Left renal pelvis (tissue), 4 donors: ENCODE data around the gene TRAF1. TPM values are rescaled to one million over a fixed set of nuclear protein-coding genes. Genes with fewer than 3 reads are reported as not detected.
"Not testable (repeated sequence)": the region's sequence is repeated elsewhere in the genome, so short reads cannot be mapped to it uniquely, and the experiment has no call there.

Experiments
- DNase-seq, 4 donors: peaks; one replicate each; pipeline ENCODE4 v3.0.0-alpha.2; 2013; ENCODE audit warnings: low read depth in 4 of 4, low spot score in 3 of 4
- polyA plus RNA-seq, 4 donors: library from polyadenylated mRNA; unstranded; fragments of 120-200 nt; gene quantifications; one replicate each; pipeline ENCODE4 v1.2.1, GENCODE V29; 2013; ENCODE audit not compliant: insufficient read length in 4 of 4

The TRAF1 gene
- polyA plus RNA-seq: 1 to 10 TPM; 4.4 to 7.3 (median 5.8) TPM

DNA sequence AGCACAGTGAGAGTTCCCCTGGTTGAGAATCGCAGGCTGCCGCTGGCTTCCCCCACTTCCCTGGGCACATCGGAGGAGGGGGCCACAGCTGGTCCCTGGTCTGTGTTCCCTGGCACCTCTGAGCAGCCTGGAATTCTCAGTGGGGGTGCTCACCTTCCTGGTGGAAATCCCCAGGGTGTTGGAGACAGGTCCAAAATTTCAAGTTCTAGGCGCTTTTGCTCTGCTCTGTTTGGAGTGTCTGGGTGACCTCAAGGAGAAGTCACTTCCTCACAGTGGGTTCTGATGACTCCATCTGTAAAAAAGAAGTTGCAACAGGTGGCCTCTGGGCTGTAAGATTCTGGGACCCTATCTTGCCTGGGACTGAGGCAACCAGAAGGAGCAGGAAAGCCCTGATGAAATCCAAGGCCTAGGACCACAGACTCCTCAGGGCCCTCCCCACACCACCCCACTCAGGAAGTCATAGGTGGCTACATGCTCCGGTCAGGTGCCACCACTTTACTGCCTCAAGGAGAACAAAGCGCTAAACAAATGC, at the start of gene TRAF1:
TSS of gene TRAF1 (minus strand) at position 400 of the 532 bp plus-strand sequence. CDS start 721 bp downstream, outside the sequence.
- DNase-seq: no peak

- DNase-seq: no peak
Measured at GRCh38 chr9:120974921-120975320, 48.3 kb upstream of the TRAF1 start.

DNA sequence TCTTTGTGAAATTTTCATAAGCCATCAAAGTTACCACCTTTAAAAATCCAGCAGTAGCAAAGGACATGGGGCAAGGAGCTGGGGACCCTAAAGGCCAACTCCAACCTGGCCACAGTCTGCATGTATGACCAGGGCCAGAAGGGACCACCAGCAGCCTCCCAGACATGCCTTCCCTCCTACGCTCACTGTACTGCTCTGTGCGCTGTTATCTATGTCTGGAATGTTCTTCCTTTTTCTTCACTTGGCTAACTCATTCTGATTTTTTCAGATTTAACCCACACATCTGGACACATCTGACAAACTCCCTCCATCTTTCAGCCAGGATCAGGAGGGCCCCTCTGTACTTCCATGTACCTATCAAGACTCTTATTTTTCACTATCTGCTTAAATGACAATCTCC, 47.6 kb upstream of the TRAF1 start:
- no peak for DNase-seq

DNA sequence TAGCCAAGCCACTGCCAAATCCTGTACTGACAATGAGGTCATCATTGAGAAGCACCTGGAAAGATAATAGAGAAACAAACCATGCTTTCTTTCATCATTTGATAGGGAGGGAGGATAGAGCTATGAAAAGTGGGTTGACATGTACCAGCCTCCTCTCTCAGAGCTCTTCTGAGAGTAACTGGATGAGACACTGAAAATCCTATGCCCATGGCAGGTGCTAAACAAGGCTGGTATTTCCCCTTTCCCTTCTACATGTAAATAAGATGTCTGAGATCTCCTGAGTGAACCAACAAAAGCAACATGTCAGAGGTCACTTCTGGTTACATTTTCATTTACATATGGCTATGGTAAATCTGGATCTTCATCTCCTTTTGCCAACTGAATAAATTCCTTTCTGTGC, 45.3 kb upstream of the TRAF1 start:
- no peak for DNase-seq

DNA sequence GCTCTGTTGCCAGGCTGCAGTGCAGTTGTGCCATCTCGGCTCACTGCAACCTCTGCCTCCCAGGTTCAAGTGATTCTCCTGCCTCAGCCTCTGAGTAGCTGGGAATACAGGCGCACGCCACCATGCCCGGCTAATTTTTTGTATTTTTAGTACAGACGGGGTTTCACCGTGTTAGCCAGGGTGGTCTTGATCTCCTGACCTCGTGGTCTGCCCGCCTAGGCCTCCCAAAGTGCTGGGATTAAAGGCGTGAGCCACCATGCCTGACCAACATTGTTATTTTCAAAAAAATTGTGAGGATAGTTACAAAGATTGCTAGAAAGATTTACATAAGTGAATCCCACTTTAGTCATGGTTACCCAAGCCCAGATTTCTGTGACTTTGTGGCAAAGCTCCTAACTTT, 44.9 kb upstream of the TRAF1 start:
- not testable (repeated sequence) for DNase-seq

GRCh38 chr9:120970244-120970643, 43.6 kb upstream of the TRAF1 start:
- DNase-seq: no peak

- DNase-seq: no peak
Measured at GRCh38 chr9:120966013-120966369, 39.4 kb upstream of the TRAF1 start.

- DNase-seq: no peak
Measured at GRCh38 chr9:120965344-120966012, 38.9 kb upstream of the TRAF1 start.

- DNase-seq: no peak
Measured at GRCh38 chr9:120961936-120962335, 35.3 kb upstream of the TRAF1 start.

- DNase-seq: no peak
Measured at GRCh38 chr9:120960001-120960400, 33.4 kb upstream of the TRAF1 start.

DNA sequence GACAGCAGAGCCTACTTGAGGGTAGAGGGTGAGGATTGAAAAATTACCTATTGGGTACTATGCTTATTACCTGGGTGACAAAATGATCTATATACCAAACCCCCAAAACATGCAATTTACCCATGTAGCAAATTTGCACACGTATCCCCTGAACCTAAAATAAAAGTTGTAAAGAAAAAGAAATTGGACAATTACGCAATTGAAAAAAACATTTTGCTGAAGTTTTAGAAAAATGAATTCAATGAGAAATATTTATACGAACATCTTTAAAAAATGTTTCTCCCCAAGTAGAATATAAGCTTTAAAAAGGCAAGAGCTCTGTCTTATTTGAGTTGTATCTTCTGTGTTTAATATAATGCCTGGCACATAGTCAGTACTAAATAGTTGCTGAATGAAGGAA, 30.3 kb upstream of the TRAF1 start:
- DNase-seq: no peak

- DNase-seq: no peak
Measured at GRCh38 chr9:120951960-120952618, 25.5 kb upstream of the TRAF1 start.

GRCh38 chr9:120950421-120951388, 24.1 kb upstream of the TRAF1 start:
- no peak for DNase-seq

- DNase-seq: no peak
Measured at GRCh38 chr9:120949290-120949689, 22.7 kb upstream of the TRAF1 start.

- DNase-seq: no peak
Measured at GRCh38 chr9:120948824-120949223, 22.2 kb upstream of the TRAF1 start.

DNA sequence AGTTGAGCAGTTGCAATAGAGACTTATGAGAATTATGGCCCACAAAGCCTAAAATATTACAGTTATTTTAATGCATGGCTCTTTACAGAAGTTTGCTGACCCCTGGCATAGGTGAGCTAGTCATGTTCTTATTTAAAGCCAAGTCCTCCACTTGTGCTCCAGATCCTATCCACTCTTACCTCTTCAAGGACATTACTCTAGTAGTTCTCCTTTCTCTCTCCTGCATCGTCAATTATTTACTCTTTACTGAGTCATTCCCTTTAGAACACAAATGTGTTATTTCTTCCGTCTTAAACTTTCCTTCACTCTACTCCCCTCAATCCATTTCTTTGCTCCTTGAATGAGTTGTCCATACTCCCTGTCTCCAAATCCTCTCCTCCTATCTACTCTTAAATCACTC, 20.6 kb upstream of the TRAF1 start:
- DNase-seq: no peak

DNA sequence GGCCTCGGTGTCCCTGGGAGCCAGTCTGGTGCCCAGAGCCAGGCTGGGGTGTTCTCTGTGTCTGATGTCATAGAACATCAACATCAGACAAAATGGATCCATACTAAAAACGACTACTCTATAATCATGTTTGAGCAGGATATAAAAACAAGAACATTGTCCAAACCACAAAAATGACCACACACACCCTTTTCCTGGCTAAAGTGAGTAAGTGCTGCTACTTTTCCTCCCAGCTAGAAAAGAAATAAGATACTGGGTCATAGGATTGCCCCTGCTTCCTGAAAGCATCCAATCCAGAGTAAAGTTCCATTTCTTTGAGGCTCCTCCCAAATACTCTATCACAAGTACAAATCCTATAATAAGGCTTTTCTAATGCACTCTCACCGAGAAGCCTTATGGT, 19.7 kb upstream of the TRAF1 start:
- no peak for DNase-seq

DNA sequence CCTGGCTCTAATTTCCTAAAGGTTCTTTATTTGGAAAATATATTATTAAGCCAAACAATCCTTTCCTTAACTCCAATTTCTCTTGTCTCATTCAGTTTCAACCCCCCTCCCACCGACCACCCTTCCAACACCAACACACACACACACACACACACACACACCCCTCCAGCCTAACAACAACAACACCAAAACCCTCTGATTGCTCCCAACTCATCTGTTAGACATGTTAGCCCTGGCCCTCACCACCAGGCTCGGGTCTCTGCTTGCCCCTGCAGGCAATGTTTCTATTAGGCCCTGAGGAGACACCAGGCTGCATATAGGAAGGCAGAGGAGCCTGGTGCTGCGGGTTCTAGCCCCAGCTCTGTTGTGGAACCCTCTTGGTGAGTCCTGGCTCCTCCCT, 18.4 kb upstream of the TRAF1 start:
- DNase-seq: no peak

- DNase-seq: no peak
Measured at GRCh38 chr9:120944434-120944843, 17.8 kb upstream of the TRAF1 start.

GRCh38 chr9:120942186-120943001, 15.8 kb upstream of the TRAF1 start:
- DNase-seq: no peak
